CD4-positive, alpha-beta T cell treated with Interleukin-21 for 1 hour (primary cell): ENCODE data around the gene CLEC16A.
A peak's percentile ranks its signal among the peaks of the same experiment; 100 is the strongest.

Source experiments
- DNase-seq: peaks from one replicate; pipeline ENCODE4 v3.0.0-alpha.2; 2020

CLEC16A gene

GRCh38 chr16:11071829-11072228, 127.5 kb downstream of the CLEC16A start:
- DNase-seq, result no peak

- no peak for DNase-seq
These were observed 128.2 kb downstream of the CLEC16A start for GRCh38 chr16:11072420-11073153.

- DNase-seq, result no peak
These were observed 129.1 kb downstream of the CLEC16A start for GRCh38 chr16:11073407-11073999.

GRCh38 chr16:11074131-11074530, 129.8 kb downstream of the CLEC16A start:
- DNase-seq, result no peak

- no peak for DNase-seq
These were observed 130.8 kb downstream of the CLEC16A start for GRCh38 chr16:11075163-11075562.

- DNase-seq, result no peak
These were observed 132.1 kb downstream of the CLEC16A start for GRCh38 chr16:11076259-11077018.

GRCh38 chr16:11078812-11079459, 134.6 kb downstream of the CLEC16A start:
- no peak for DNase-seq

- DNase-seq, result no peak
These were observed 135.4 kb downstream of the CLEC16A start for GRCh38 chr16:11079652-11080187.

- DNase-seq, result no peak
These were observed 136.1 kb downstream of the CLEC16A start for GRCh38 chr16:11080327-11080967.

- DNase-seq, result no peak
These were observed 136.8 kb downstream of the CLEC16A start for GRCh38 chr16:11080999-11081630.

- no peak for DNase-seq
These were observed 137.9 kb downstream of the CLEC16A start for GRCh38 chr16:11082108-11082859.

- no peak for DNase-seq
These were observed 138.6 kb downstream of the CLEC16A start for GRCh38 chr16:11082860-11083388.

- no peak for DNase-seq
These were observed 140.1 kb downstream of the CLEC16A start for GRCh38 chr16:11084484-11084875.

GRCh38 chr16:11084876-11085485, 140.6 kb downstream of the CLEC16A start:
- DNase-seq, result no peak

- no peak for DNase-seq
These were observed 141.6 kb downstream of the CLEC16A start for GRCh38 chr16:11085916-11086315.

GRCh38 chr16:11087691-11088073, 143.3 kb downstream of the CLEC16A start:
- DNase-seq, result no peak

GRCh38 chr16:11088074-11088730, 143.8 kb downstream of the CLEC16A start:
- DNase-seq, result peak; percentile 32

GRCh38 chr16:11088831-11089230, 144.5 kb downstream of the CLEC16A start:
- no peak for DNase-seq

GRCh38 chr16:11089504-11090124, 145.2 kb downstream of the CLEC16A start:
- DNase-seq, result no peak

- DNase-seq, result no peak
These were observed 145.9 kb downstream of the CLEC16A start for GRCh38 chr16:11090232-11090631.
